ENCODE results near the gene PGAP2.
"Not testable (repeated sequence)": the region's sequence is repeated elsewhere in the genome, so short reads cannot be mapped to it uniquely, and the experiment has no call there.

PGAP2 gene

DNA sequence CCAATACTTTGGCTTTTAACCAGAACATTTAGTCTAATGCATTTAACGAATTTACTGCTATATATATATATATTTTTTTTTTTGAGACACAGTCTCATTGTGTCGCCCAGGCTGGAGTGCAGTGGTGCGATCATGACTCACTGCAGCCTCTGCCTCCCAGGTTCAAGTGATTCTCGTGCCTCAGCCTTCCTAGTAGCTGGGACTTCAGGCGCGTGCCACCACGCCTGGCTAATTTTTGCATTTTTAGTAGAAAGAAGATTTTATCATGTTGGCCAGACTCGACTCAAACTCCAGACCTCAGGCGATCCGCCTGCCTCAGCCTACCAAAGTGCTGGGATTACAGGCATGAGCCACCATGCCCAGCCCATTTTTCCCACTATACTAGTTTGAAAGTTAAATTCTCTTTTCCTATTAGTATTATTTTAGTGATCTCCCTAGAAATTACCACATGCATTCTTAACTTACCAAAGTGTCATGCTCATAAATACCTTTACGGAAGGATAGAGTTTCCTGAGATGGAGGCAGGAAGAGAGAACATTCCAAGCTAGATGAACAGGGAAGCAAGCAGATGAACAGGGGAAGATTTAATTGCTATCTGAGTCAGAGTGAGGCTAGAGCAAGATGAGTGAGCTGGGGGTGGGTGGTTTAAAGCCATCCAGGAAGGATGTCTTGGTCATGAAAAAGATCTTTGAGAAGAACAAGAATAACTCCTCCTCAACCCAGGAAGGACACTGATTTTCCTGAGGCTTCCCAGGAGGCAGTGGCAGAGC lies 4.4 kb upstream of the PGAP2 start:
- no peak for DNase-seq (ENCODE audit: insufficient read length, low spot score)
- no peak for FAIRE-seq

DNA sequence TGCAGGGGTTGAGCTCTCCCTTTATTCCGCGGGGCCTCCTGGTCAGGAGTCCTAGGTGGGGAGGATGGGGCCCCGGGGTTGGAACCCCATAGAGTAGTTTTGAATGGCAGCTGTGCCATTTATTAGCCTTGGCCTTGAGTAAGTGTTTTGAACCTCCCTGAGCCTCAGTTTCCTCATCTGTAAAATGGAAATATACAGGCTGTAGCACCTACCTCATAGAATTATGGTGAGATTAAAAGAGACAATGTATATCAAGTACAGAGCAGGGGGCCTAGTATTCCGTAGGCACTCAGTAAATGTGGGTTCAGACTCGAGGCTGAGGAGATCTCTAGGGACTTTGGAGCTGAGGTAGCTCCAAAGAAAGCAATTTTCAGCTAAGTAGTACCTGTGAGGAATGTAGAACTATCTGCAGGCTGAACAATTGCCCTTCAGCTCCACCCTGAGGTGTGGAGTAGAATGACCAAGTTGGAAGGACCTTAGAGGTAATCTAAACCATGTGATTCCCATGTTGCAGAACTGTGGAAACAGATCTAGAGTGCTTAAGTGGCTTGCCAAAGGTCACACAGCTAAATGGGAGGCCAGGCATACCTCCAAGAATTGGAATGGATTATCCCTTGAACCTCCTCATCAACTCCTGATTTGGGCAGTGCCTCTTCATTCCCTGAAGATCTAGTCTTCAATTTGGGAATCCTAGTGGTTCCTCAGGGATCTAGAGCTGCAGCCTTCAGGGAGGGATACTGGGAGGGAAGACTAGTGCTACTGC lies 682 bp downstream of the PGAP2 start:
- peak; percentile 96 for FAIRE-seq
- peak; percentile 64 for DNase-seq (ENCODE audit: insufficient read length, low spot score)

DNA sequence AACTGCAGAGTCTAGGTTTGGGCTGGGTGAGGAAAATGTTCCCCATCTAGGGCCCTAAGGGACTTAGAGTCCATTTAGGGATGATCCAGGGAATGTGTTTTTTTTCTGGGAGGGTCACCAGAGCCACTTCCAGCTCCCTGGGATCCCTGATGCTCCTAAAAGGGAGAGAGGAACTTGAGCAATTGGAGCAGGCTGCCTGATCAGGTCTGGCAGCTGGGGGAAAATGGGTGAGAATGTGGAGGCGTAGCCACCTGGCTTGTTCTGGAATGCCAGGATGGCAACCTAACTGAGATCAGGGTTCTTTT lies 1.2 kb downstream of the PGAP2 start:
- DNase-seq (ENCODE audit: insufficient read length, low spot score) (no peak), FAIRE-seq (no peak)

DNA sequence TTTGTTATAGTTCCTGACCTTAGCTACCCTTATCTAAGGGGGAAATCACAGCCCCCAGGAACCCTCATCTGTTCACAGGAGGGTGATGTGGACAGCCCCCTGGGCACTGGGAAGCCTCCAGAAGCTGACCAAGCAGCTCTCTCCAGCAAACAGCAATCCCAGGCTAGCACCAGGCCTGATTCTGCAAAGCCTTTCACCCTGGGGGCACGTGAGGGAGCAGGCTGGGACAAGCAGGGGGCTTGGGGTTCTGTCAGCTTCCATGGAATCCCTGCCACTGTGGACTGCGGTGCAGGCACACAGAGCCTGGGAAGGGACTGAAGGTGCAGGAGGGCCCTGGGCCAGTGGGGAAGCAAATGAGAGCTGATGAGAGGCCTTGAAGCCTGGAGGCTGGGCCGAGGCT lies 2.1 kb downstream of the PGAP2 start:
- DNase-seq (ENCODE audit: insufficient read length, low spot score) (no peak), FAIRE-seq (no peak)

DNA sequence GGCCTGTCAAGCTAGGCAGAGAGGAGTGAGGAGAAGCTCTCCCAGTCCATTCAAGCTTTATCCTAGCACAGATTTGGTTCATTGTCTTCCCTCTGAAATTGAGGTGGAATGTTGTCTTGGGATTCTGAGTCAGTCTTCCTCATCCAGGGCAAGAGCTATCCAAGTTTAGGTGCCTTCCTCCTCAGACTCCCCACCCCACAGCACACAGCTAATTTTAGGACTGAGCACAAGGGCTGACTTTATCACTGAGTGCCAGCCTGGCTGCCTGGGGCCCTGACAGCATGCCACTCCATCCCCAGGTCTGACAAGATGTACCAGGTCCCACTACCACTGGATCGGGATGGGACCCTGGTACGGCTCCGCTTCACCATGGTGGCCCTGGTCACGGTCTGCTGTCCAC lies 2.6 kb downstream of the PGAP2 start:
- no peak for DNase-seq (ENCODE audit: insufficient read length, low spot score)
- FAIRE-seq: no peak

DNA sequence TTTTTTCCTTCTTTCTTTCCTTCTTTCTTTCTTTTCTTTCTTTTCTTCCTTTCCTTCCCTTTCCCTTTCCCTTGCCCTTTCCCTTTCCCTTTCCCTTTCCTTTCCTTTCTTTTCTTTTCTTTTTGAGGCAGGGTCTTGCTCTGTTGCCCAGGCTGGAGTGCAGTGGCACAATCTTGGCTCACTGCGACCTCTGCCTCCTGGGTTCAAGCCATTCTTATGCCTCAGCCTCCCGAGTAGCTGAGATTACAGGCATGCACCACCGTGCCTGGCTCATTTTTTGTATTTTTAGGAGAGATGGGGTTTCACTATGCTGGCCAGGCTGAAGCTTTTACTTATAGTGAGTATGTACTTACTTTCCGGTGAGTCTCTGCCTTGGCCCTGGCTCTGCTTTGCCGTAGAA lies 6.5 kb downstream of the PGAP2 start:
- FAIRE-seq; DNase-seq (ENCODE audit: insufficient read length, low spot score): not testable (repeated sequence)

DNA sequence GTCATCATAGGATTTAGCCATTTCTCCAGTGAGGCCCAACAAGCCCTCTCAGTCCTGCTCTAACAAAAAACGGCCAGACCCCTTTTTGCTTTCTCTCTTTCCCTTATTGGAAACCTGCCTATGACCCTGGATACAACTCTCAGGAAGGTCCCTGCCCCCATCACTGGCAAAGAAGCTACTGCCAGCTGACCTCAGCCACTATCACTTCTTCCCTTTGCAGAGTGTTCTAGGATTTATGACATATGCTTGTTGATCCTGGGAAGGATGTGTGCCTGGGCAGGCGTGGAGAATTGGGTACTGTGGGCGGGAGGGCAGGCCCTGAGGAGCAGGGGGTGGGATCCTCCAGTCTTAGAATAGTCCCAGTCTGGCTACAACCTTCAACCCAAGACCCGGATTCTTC lies 7.5 kb downstream of the PGAP2 start:
- FAIRE-seq: no peak
- no peak for DNase-seq (ENCODE audit: insufficient read length, low spot score)

DNA sequence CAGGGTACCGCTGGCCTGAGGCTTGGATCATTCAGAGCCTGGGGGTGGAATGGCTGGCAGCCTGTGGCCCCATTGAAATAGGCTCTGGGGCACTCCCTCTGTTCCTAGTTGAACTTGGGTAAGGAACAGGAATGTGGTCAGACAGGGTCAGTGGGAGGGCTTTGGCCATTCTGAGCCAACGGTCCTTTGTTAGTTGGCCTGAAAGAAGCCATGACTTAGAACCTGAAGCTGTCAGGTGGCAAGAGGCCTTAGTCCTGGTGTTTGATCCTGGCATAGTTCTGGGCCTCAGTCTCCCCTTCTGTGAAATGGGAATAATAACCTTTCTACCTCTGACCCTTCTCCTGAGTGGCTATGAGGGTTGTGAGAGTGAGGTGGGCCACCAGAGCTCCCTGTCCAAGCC lies 8.3 kb downstream of the PGAP2 start:
- FAIRE-seq: no peak
- DNase-seq (ENCODE audit: insufficient read length, low spot score): no peak

DNA sequence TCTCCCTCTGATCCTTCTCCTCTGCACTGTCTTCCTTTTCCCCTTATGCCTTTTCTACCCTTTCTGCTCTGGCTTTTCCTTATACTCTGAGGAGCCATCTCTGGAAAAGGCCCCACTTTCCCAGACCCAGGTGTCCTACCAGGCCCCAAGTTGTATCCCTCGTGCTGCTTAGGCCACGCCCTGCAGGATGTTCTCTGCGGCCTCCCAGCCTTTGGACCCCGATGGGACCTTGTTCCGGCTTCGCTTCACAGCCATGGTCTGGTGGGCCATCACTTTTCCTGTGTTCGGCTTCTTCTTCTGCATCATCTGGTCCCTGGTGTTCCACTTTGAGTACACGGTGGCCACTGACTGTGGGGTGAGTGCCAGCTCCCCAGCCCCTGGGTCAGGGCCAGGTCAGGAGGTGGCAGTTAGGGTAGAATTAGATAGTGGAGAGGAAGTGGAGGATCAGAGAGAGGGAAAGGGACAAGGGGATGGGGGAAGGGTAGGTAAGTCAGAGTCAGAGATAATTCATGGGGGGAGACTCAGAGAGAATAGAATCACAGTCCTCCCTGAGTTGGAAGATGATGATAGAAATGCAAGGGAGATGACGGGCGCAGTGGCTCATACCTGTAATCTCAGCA lies 8.9 kb downstream of the PGAP2 start:
- DNase-seq (ENCODE audit: insufficient read length, low spot score) (no peak), FAIRE-seq (no peak)

DNA sequence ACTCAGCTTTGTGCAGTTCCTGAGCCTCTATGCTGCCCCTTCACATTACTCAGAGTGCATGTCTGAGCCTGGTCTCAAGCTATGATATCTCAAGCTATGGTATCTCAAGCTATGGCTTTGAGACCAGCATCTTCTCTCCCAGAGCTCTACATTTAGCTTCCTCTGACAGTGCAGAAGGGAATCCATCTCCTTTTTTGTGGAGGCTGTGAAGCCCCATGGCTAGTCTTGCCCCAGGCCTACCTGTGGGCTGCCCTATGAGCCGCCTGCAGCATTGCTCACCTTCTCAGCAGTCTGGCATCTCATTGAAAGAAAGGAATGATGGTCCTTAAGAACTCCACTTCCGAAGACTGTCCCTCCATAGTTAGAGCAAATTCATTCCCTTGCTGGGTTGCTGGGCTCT lies 12.6 kb downstream of the PGAP2 start:
- DNase-seq (ENCODE audit: insufficient read length, low spot score) (no peak), FAIRE-seq (no peak)

DNA sequence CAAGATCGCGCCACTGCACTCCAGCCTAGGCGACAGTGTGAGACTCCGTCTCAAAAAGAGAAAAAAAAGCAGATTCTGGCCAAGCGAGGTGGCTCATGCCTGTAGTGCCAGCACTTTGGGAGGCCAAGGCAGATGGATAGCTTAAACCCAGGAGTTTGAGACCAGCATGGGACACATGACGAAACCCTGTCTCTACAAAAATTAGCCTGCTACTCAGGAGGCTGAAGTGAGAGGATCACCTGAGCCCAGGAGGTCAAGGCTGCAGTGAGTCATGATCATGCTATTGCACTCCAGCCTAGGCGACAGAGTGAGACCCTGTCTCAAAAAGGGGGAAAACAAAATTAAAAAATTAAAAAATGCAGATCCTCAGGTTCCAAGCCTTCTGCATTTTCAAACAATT lies 14.0 kb downstream of the PGAP2 start:
- no peak for DNase-seq (ENCODE audit: insufficient read length, low spot score)
- no peak for FAIRE-seq

DNA sequence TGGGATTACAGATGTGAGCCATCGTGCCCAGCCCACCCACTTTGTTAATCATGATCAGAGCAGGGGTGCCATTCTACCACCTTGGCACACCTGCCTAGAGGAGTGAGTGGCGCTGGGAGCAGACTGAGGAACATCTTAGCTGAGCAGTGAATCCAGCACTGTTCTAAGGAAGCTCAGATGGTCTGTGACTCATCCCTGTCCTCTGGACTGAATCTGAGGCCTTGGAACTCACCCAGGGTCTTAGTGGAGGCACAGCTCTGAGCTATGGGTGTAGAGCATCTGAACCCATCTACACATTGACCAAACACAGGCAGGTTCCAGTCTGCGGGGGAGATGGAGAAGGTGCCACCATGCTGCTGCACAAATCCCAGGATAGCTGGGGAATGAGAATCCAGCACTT lies 14.9 kb downstream of the PGAP2 start:
- no peak for FAIRE-seq
- no peak for DNase-seq (ENCODE audit: insufficient read length, low spot score)

DNA sequence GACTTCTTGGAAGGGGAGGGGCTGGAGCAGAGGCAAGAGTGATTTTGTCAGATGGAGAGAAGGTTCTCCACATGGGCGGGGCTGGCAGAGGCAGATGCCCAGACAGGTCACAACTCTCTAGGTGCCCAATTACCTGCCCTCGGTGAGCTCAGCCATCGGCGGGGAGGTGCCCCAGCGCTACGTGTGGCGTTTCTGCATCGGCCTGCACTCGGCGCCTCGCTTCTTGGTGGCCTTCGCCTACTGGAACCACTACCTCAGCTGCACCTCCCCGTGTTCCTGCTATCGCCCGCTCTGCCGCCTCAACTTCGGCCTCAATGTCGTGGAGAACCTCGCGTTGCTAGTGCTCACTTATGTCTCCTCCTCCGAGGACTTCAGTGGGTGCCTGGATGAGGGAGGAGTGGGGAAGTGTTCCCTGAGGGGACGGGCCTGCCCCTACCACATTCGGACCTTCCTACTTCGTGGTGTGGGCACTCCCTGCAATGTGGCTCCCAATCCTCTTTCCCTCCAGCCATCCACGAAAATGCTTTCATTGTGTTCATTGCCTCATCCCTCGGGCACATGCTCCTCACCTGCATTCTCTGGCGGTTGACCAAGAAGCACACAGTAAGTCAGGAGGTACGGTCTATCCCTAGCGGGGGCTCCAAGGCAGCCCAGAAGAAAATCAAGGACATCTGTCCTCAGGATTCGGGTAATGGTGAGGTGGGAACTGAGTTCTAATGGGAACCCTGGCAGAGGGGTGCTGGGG lies 15.6 kb downstream of the PGAP2 start:
- no peak for FAIRE-seq
- DNase-seq (ENCODE audit: insufficient read length, low spot score): no peak

DNA sequence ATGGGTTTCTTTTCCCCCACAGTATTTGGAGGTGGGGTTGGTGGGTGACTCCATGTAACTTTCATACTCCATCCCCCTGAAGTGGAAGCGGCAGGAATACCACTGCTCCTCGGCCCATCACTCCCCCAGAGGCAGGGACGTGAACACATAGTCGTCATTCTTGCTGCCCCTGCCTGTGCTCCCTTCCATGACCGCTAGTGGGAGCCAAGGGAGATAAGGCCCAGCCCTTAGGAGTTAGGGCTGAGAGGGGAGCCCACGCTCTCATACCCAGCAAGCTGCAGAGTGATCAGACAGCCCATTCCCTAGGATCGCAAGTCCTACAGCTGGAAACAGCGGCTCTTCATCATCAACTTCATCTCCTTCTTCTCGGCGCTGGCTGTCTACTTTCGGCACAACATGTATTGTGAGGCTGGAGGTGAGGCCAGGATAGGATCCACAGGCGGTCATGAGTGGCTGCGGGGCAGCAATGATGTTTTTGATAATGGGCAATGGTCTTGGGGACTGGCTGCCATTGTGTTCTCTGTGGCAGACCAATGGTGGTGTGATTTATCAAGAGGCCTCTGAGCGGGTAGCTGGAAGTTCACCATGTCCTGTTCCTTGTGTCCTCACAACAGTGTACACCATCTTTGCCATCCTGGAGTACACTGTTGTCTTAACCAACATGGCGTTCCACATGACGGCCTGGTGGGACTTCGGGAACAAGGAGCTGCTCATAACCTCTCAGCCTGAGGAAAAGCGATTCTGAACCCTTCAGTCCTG lies 16.5 kb downstream of the PGAP2 start:
- FAIRE-seq: peak; percentile 98

DNA sequence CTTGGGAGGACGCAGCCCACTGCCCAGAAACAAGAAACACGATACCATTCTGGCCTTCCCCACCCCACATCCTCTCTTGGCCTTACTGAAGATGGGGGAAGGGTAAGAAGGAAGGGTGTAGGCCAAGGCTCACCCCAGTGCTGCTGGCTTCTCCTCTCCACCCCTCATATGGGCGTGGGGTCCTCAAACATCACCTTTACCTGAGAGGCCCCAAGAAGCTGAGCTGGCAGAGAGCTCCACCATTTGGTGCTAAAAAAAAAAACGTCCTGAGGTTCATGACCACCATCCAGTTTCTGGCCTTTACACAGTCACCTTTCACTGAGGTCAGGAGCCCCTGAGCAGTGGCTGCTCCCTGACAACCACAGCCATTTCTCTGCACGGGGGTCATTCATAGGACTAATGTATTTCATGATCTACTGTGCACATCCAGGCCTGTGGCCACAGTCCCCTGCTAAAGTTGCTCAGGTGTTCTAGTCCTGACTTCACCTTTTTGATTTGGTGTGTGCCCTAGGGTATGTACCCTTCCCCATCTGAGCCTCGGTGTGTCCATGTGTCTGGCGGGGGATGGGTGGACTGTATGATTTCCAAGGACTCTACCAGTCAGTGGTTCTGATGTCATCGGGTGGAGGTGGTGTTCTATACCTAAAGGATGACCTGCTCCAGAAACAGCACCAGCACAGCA lies 17.3 kb downstream of the PGAP2 start:
- FAIRE-seq (no peak), DNase-seq (ENCODE audit: insufficient read length, low spot score) (no peak)

More for the DNA sequence above, 16.5 kb downstream of the PGAP2 start:
- peak; percentile 79 for DNase-seq (ENCODE audit: insufficient read length, low spot score)

DNA sequence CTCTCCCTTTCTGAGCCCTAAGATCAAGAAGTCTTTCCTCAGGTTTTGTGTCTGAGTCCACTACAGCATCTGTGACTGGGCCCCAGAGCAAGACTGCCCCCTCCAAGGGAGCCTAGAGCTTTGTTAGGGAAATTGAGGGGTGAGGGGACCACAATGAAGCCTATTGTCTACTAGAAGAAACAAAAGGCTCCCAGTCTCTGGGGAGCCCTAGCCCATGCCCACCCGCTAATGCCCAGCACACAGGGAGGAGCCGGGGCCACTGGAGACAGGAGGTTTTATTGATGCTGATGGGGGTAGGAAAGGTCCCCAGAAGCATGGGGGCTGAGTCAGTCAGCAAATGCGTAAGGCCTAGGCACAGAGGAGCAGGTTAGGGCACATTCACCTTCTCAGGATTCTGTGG lies 18.4 kb downstream of the PGAP2 start:
- DNase-seq (ENCODE audit: insufficient read length, low spot score) (no peak), FAIRE-seq (no peak)

DNA sequence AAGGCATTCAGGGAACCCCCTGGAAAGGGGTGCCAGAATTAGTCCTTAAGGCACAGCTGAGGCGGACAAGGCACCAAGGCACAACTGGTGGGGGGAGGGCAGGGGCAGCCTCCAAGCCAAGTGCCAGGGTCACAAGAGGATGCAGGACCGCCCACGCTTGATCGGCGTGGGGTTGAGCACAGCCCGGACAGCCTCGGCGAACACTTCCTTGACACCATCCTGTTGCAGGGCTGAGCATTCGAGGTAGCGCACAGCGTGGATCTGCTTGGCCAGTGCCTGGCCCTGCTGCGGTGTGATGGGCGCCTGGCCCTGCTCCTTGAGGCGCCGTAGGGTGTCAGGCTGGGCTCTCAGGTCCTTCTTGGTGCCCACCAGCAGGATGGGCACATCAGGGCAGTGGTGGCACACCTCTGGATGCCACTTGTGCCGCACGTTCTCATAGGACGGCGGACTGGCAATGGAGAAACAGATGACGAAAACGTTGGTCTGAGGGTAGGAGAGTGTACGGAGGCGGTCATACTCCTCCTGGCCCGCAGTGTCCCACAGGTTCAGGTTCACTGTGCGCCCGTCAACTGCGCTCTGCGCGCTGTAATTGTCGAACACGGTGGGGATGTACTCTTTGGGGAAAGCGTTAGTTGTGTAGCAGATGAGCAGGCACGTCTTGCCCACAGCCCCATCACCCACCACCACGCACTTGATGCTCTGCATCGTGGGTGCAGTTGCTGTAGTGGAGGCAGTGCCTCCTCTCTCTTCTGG lies 19.2 kb downstream of the PGAP2 start:
- DNase-seq (ENCODE audit: insufficient read length, low spot score) (no peak), FAIRE-seq (no peak)

DNA sequence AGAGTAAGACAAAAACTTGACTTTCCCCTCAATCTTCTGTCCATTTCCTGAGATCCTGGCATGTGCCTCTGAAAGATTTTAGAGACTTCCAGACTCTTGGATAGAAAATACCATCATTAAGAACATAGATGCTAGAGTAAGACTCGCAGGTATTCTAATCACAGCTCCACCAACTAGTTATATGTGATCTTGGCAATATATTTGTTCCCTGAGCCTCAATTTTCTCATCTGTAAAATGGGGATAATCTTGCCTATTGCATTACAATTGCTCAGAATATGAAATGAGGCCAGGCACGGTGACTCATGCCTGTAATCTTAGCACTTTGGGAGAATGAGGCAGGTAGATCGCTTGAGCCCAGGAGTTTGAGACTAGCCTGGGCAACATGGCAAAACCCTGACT lies 21.7 kb downstream of the PGAP2 start:
- FAIRE-seq (no peak), DNase-seq (ENCODE audit: insufficient read length, low spot score) (no peak)

DNA sequence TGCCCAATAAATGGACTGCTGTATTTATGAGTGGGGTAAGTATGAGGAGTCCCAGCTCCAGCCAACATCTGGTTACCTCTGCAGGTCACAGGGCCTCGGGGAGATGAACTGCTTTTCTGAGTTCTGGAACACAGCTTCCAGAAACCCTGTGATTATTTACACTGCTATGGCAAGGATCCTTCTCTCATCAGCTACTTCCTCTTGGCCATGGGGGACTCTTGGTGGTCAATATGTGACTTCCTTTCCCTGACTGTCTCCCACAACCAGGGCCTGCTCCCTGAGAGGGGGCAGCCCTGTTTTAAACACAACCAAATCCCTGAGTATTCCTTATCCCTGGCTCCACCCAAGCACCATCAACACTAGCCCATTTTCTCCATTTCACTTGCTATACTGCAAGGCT lies 22.4 kb downstream of the PGAP2 start:
- no peak for DNase-seq (ENCODE audit: insufficient read length, low spot score)
- no peak for FAIRE-seq
